Thyroid gland (tissue), 4 donors: ENCODE measurements around the gene NALCN.

Experiments
- CTCF ChIP-seq, 6 experiments: fragments of 200-600 bp in 3 of 6; fragments of 450-650 bp in 3 of 6; sonication (generic) in 3 of 6; IDR thresholded peaks; one replicate each; pipeline ENCODE4 v1.5.1; 2016 to 2019; ENCODE audit warnings: antibody characterized with exemption in 6 of 6, mild to moderate bottlenecking in 2 of 6, inconsistent platforms in 1 of 6, moderate library complexity in 1 of 6
- POLR2A ChIP-seq, 2 donors: fragments of 450-650 bp; IDR thresholded peaks; one replicate each; pipeline ENCODE4 v1.6.1; 2017; ENCODE audit warnings: antibody characterized with exemption in 2 of 2, mild to moderate bottlenecking in 2 of 2, moderate library complexity in 1 of 2

- no peak for TF ChIP-seq POLR2A (IDR thresholded peaks at IDR 0.05)
- TF ChIP-seq CTCF (IDR thresholded peaks at IDR 0.05) = no peak
These were observed 357.5 kb downstream of the NALCN start for GRCh38 chr13:101058841-101059240.
